PC-3 (cell line): ENCODE data around the gene GOLT1A. TPM values are rescaled to one million over a fixed set of nuclear protein-coding genes. Genes with fewer than 3 reads are reported as not detected.

ENCODE experiments used
- ATAC-seq: fragments of 200-7000 bp; cut with Tn5 transposase; 2 replicates; pipeline ENCODE4 v1.9.1; 2020; ENCODE audit warnings: mild to moderate bottlenecking, moderate library complexity
- BruUV-seq: library from RNA; stranded (reverse); fragments of 400-500 nt; replicated peaks from 2 replicates; lab custom pipeline; 2021; lab: Mats Ljungman, UMichigan
- CTCF ChIA-PET: fragments of 300-600 bp; sonication (Branson Sonifier 250); formaldehyde crosslinking; loops from one replicate; lab custom pipeline; 2022; ENCODE audit warnings: antibody characterized with exemption; lab: Charles Lee
- POLR2A ChIA-PET: fragments of 300-600 bp; sonication (Branson Sonifier 250); formaldehyde crosslinking; loops from one replicate; lab custom pipeline; 2022; ENCODE audit warnings: antibody characterized with exemption; ENCODE audit not compliant: unreplicated experiment; lab: Charles Lee
- DNase-seq: peaks from one replicate; pipeline ENCODE4 v3.0.0-alpha.2; 2015
- H2AFZ ChIP-seq: fragments of 300-600 bp; sonication (generic); 2 replicates; pipeline ENCODE4 v1.6.0; 2016; ENCODE audit warnings: antibody characterized with exemption, low read length
- H3F3A ChIP-seq: fragments of 300-600 bp; sonication (generic); one replicate; pipeline ENCODE4 v1.6.0; 2017; ENCODE audit warnings: antibody characterized with exemption, low read length, control low read depth, mild to moderate bottlenecking; ENCODE audit not compliant: unreplicated experiment
- H3K27ac ChIP-seq: fragments of 300-600 bp; sonication (generic); 2 replicates; pipeline ENCODE4 v1.5.1; 2016; ENCODE audit warnings: mild to moderate bottlenecking, low read length
- H3K27me3 ChIP-seq: fragments of 300-600 bp; sonication (generic); 2 replicates; pipeline ENCODE4 v1.6.1; 2016; ENCODE audit warnings: low read length, mixed read lengths
- H3K36me3 ChIP-seq: fragments of 300-600 bp; sonication (generic); 2 replicates; pipeline ENCODE4 v1.6.1; 2016; ENCODE audit warnings: low read depth, mixed run types, low read length, mixed read lengths
- H3K4me1 ChIP-seq: fragments of 300-600 bp; sonication (generic); 2 replicates; pipeline ENCODE4 v1.5.1; 2016; ENCODE audit warnings: low read length; ENCODE audit not compliant: insufficient read depth
- H3K4me2 ChIP-seq: fragments of 300-600 bp; sonication (generic); 2 replicates; pipeline ENCODE4 v1.6.0; 2016; ENCODE audit warnings: low read length
- H3K4me3 ChIP-seq: fragments of 300-600 bp; sonication (generic); 2 replicates; pipeline ENCODE4 v1.5.1; 2016; ENCODE audit warnings: mild to moderate bottlenecking, low read length, mixed read lengths
- H3K79me2 ChIP-seq: fragments of 300-600 bp; sonication (generic); 2 replicates; pipeline ENCODE4 v1.6.1; 2017; ENCODE audit warnings: low read length, mixed read lengths
- H3K9ac ChIP-seq: fragments of 300-600 bp; sonication (generic); 2 replicates; pipeline ENCODE4 v1.6.0; 2016; ENCODE audit warnings: mild to moderate bottlenecking, low read length
- H3K9me2 ChIP-seq: fragments of 300-600 bp; sonication (generic); replicated peaks from 2 replicates; pipeline ENCODE4 v1.6.1; 2016; ENCODE audit warnings: mixed run types, low read length, mixed read lengths
- H3K9me3 ChIP-seq: fragments of 300-600 bp; sonication (generic); 2 replicates; pipeline ENCODE4 v1.6.1; 2016; ENCODE audit warnings: low read length, mixed read lengths
- H4K20me1 ChIP-seq: fragments of 300-600 bp; sonication (generic); 2 replicates; pipeline ENCODE4 v1.6.1; 2016; ENCODE audit warnings: low read length, mixed read lengths
- CTCF ChIP-seq: fragments of 300-600 bp; sonication (generic); conservative IDR thresholded peaks from 2 replicates; pipeline ENCODE4 v1.5.1; 2017; ENCODE audit warnings: antibody characterized with exemption, low read depth, mild to moderate bottlenecking, low read length
- EZH2 ChIP-seq: fragments of 300-600 bp; sonication (generic); IDR thresholded peaks from one replicate; pipeline ENCODE4 v1.6.1; 2017; ENCODE audit warnings: antibody characterized with exemption, mild to moderate bottlenecking, low read length; ENCODE audit not compliant: unreplicated experiment
- EZH2phosphoT487 ChIP-seq: fragments of 300-600 bp; sonication (generic); IDR thresholded peaks from 2 replicates; pipeline ENCODE4 v1.6.1; 2018; ENCODE audit warnings: mild to moderate bottlenecking, antibody characterized with exemption, low read length, borderline replicate concordance
- intact Hi-C: fragments of 100-400 bp; cut with micrococcal nuclease; formaldehyde crosslinking; loops from 2 replicates; pipeline ENCODE4 v1.9.0; 2023
- total RNA-seq: library from RNA; depleted of rRNA; stranded (reverse); fragments of >200 nt; gene quantifications from 2 replicates; pipeline ENCODE4 v1.2.3, GENCODE V29; 2014

Gene GOLT1A
- total RNA-seq, 1 experiment from 2014 or later, result 13.3 TPM

- Histone ChIP-seq H3K27ac (no peak overlapping the region), H3K4me3 (no peak overlapping the region), H3K4me2 (no peak overlapping the region), H3K9me3 (no peaks in the 10 kb centered on the region), H3K27me3 (no peaks in the 10 kb centered on the region), H3K36me3 (peaks cover 13% of the 10 kb centered on the region; the same call in 1 of the 2 replicates), H2AFZ (no peak overlapping the region), H3K4me1 (peaks cover 22% of the 10 kb centered on the region), H3K79me2 (no peaks in the 10 kb centered on the region), H4K20me1 (no peaks in the 10 kb centered on the region), H3K9me2 (no peaks in the 10 kb centered on the region), H3K9ac (no peak overlapping the region), H3F3A (no peaks in the 10 kb centered on the region)
- CTCF ChIA-PET, result no interaction called here
- intact Hi-C loops, result no loop called here
- TF ChIP-seq EZH2, result no peak
- no peak for TF ChIP-seq CTCF
- TF ChIP-seq EZH2phosphoT487, result no peak
- ATAC-seq (no peak), DNase-seq (no peak)
- TSS peak; percentile 14 for BruUV-seq
- POLR2A ChIA-PET, result no interaction called here
Measured at GRCh38 chr1:204221271-204221670, 7.5 kb upstream of the GOLT1A start.

- Histone ChIP-seq H3K4me2 (no peak overlapping the region), H3K4me3 (no peak overlapping the region), H3F3A (no peaks in the 10 kb centered on the region), H3K27me3 (no peaks in the 10 kb centered on the region), H3K27ac (no peak overlapping the region), H3K9me3 (no peaks in the 10 kb centered on the region), H3K4me1 (peaks cover 11% of the 10 kb centered on the region), H3K9ac (no peak overlapping the region), H3K79me2 (no peaks in the 10 kb centered on the region), H4K20me1 (no peaks in the 10 kb centered on the region), H3K9me2 (no peaks in the 10 kb centered on the region), H2AFZ (no peak overlapping the region), H3K36me3 (peaks cover 13% of the 10 kb centered on the region; the same call in 1 of the 2 replicates)
- TF ChIP-seq CTCF (no peak), EZH2 (no peak), EZH2phosphoT487 (no peak)
- BruUV-seq, result no TSS peak
- ATAC-seq (no peak), DNase-seq (no peak)
- intact Hi-C loops, result no loop called here
- POLR2A ChIA-PET, result no interaction called here
- CTCF ChIA-PET, result no interaction called here
Measured at GRCh38 chr1:204219971-204220616, 6.3 kb upstream of the GOLT1A start.

- Histone ChIP-seq H3K27ac (no peak overlapping the region), H3K4me1 (peaks cover 3% of the 10 kb centered on the region; the same call in 1 of the 2 replicates), H3K9me2 (no peaks in the 10 kb centered on the region), H2AFZ (no peak overlapping the region), H3K9ac (no peak overlapping the region), H3K4me2 (no peak overlapping the region), H3K4me3 (no peak overlapping the region), H3K36me3 (peaks cover 13% of the 10 kb centered on the region; the same call in 1 of the 2 replicates), H3F3A (no peaks in the 10 kb centered on the region), H3K27me3 (no peaks in the 10 kb centered on the region), H4K20me1 (no peaks in the 10 kb centered on the region), H3K79me2 (no peaks in the 10 kb centered on the region), H3K9me3 (no peaks in the 10 kb centered on the region)
- TF ChIP-seq CTCF (no peak), EZH2phosphoT487 (no peak), EZH2 (no peak)
- ATAC-seq, result no peak
- CTCF ChIA-PET, result no interaction called here
- DNase-seq, result no peak
- no TSS peak for BruUV-seq
- POLR2A ChIA-PET, result no interaction called here
- intact Hi-C loops, result no loop called here
Measured at GRCh38 chr1:204218552-204218951, 4.8 kb upstream of the GOLT1A start.
